ENCODE data around the gene DNM2.
A peak's percentile ranks its signal among the peaks of the same experiment; 100 is the strongest.

DNM2 gene

GRCh38 chr19:10691178-10691881 is 26.5 kb upstream of the DNM2 start:
- no peak for FAIRE-seq

GRCh38 chr19:10691883-10692282 is 26.0 kb upstream of the DNM2 start:
- no peak for FAIRE-seq

- no peak for FAIRE-seq
Measured at GRCh38 chr19:10692673-10693264, 25.1 kb upstream of the DNM2 start.

GRCh38 chr19:10694706-10695307 is 23.1 kb upstream of the DNM2 start:
- no peak for FAIRE-seq

- FAIRE-seq, result peak; percentile 71
Measured at GRCh38 chr19:10695401-10696398, 22.2 kb upstream of the DNM2 start.

- FAIRE-seq, result no peak
Measured at GRCh38 chr19:10699650-10700335, 18.1 kb upstream of the DNM2 start.

- FAIRE-seq, result no peak
Measured at GRCh38 chr19:10701955-10702525, 15.8 kb upstream of the DNM2 start.

GRCh38 chr19:10706990-10707389 is 10.9 kb upstream of the DNM2 start:
- no peak for FAIRE-seq

GRCh38 chr19:10707440-10707839 is 10.4 kb upstream of the DNM2 start:
- no peak for FAIRE-seq

- FAIRE-seq, result no peak
Measured at GRCh38 chr19:10708291-10708690, 9.6 kb upstream of the DNM2 start.

GRCh38 chr19:10712045-10712444 is 5.8 kb upstream of the DNM2 start:
- no peak for FAIRE-seq

GRCh38 chr19:10712754-10713153 is 5.1 kb upstream of the DNM2 start:
- no peak for FAIRE-seq

GRCh38 chr19:10713317-10713716 is 4.6 kb upstream of the DNM2 start:
- FAIRE-seq, result no peak

GRCh38 chr19:10717054-10717355 is 874 bp upstream of the DNM2 start:
- FAIRE-seq, result no peak

- no peak for FAIRE-seq
Measured at GRCh38 chr19:10718205-10719196, 622 bp downstream of the DNM2 start.

GRCh38 chr19:10719466-10719961 is 1.6 kb downstream of the DNM2 start:
- FAIRE-seq, result no peak

- FAIRE-seq, result no peak
Measured at GRCh38 chr19:10720607-10721125, 2.8 kb downstream of the DNM2 start.

- FAIRE-seq, result no peak
Measured at GRCh38 chr19:10723591-10723990, 5.7 kb downstream of the DNM2 start.

GRCh38 chr19:10724573-10725071 is 6.7 kb downstream of the DNM2 start:
- no peak for FAIRE-seq

- no peak for FAIRE-seq
Measured at GRCh38 chr19:10725415-10725814, 7.5 kb downstream of the DNM2 start.

Measured in A204.1 (cell line).